ENCODE measurements around the gene PLCH2. TPM values are rescaled to one million over a fixed set of nuclear protein-coding genes. Genes with fewer than 3 reads are reported as not detected.

The PLCH2 gene
- total and polyA plus RNA-seq, 2 of the 13 experiments (the other 11 are each of a cell fraction or from before 2014, with no cell fraction given): 0.15 to 0.67 TPM

- TF ChIP-seq, protein P1, sequence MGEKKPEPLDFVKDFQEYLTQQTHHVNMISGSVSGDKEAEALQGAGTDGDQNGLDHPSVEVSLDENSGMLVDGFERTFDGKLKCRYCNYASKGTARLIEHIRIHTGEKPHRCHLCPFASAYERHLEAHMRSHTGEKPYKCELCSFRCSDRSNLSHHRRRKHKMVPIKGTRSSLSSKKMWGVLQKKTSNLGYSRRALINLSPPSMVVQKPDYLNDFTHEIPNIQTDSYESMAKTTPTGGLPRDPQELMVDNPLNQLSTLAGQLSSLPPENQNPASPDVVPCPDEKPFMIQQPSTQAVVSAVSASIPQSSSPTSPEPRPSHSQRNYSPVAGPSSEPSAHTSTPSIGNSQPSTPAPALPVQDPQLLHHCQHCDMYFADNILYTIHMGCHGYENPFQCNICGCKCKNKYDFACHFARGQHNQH (CRISPR knock-in tag; IDR thresholded peaks at IDR 0.05): 0 out of 2 replicates have a peak, but pooled peaks have one; percentile 4
- peak; percentile 68 for TF ChIP-seq ZFX (CRISPR knock-in tag; IDR thresholded peaks at IDR 0.05; ENCODE audit: low read depth)
- no peak for TF ChIP-seq TOE1 (CRISPR knock-in tag; IDR thresholded peaks at IDR 0.05)
- TF ChIP-seq ZNF446 (CRISPR knock-in tag; IDR thresholded peaks at IDR 0.05): no peak; the same call in 1 of the 2 replicates
- TF ChIP-seq ZNF12 (CRISPR knock-in tag; IDR thresholded peaks at IDR 0.05): no peak; the same call in 1 of the 2 replicates
- no peak for TF ChIP-seq ZKSCAN5 (CRISPR knock-in tag; IDR thresholded peaks at IDR 0.05)
- TF ChIP-seq POLR2AphosphoS5 (IDR thresholded peaks at IDR 0.05; ENCODE audit: low read depth, low read length): peak; percentile 49; the same call in 1 of the 2 replicates
- no peak for TF ChIP-seq MEIS1 (CRISPR knock-in tag; IDR thresholded peaks at IDR 0.05; ENCODE audit: borderline replicate concordance)
- TF ChIP-seq TAF1 (CRISPR knock-in tag; IDR thresholded peaks at IDR 0.05): peak; percentile 56; the same call in 1 of the 2 replicates
- no peak for TF ChIP-seq ONECUT2 (CRISPR knock-in tag; IDR thresholded peaks at IDR 0.05)
- no peak for TF ChIP-seq FLYWCH1 (CRISPR knock-in tag; IDR thresholded peaks at IDR 0.05)
- TF ChIP-seq ZNF333 (CRISPR knock-in tag; IDR thresholded peaks at IDR 0.05; ENCODE audit: borderline replicate concordance): no peak
- TF ChIP-seq ZNF326 (CRISPR knock-in tag; IDR thresholded peaks at IDR 0.05; ENCODE audit: borderline replicate concordance): no peak
- no peak for TF ChIP-seq MIER2 (CRISPR knock-in tag; IDR thresholded peaks at IDR 0.05)
- TF ChIP-seq ZNF773 (CRISPR knock-in tag; IDR thresholded peaks at IDR 0.05; ENCODE audit: borderline replicate concordance): no peak
- TF ChIP-seq MYPOP (CRISPR knock-in tag; IDR thresholded peaks at IDR 0.05): 0 out of 2 replicates have a peak, but pooled peaks have one; percentile 49
- no peak for TF ChIP-seq ZNF572 (CRISPR knock-in tag; IDR thresholded peaks at IDR 0.05)
- TF ChIP-seq NR2F6 (IDR thresholded peaks at IDR 0.05): no peak
- TF ChIP-seq NR2F6 (CRISPR knock-in tag; IDR thresholded peaks at IDR 0.05): no peak
- TF ChIP-seq ZNF569 (CRISPR knock-in tag; IDR thresholded peaks at IDR 0.05; ENCODE audit: borderline replicate concordance): no peak
- TF ChIP-seq TCF7 (IDR thresholded peaks at IDR 0.05; ENCODE audit: low read depth): no peak
- no peak for TF ChIP-seq AGO1 (IDR thresholded peaks at IDR 0.05; ENCODE audit: low read depth, low read length, poor library complexity, severe bottlenecking)
- TF ChIP-seq EED (CRISPR knock-in tag; IDR thresholded peaks at IDR 0.05): peak; percentile 23; the same call in 1 of the 2 replicates
- TF ChIP-seq, protein P2, sequence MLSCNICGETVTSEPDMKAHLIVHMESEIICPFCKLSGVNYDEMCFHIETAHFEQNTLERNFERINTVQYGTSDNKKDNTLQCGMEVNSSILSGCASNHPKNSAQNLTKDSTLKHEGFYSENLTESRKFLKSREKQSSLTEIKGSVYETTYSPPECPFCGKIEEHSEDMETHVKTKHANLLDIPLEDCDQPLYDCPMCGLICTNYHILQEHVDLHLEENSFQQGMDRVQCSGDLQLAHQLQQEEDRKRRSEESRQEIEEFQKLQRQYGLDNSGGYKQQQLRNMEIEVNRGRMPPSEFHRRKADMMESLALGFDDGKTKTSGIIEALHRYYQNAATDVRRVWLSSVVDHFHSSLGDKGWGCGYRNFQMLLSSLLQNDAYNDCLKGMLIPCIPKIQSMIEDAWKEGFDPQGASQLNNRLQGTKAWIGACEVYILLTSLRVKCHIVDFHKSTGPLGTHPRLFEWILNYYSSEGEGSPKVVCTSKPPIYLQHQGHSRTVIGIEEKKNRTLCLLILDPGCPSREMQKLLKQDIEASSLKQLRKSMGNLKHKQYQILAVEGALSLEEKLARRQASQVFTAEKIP (CRISPR knock-in tag; IDR thresholded peaks at IDR 0.05; ENCODE audit: borderline replicate concordance): no peak
- no peak for TF ChIP-seq SMC3 (IDR thresholded peaks at IDR 0.05; ENCODE audit: low read length)
- no peak for TF ChIP-seq GTF3A (CRISPR knock-in tag; conservative IDR thresholded peaks at IDR 0.05)
- no peak for TF ChIP-seq PCBP2 (optimal IDR thresholded peaks at IDR 0.05; ENCODE audit: low read depth, low read length, poor library complexity, severe bottlenecking)
These were observed 69.8 kb downstream of the PLCH2 start (continued) for GRCh38 chr1:2545754-2546514.

All from HepG2 (cell line).